ENCODE results near the gene UBASH3A. TPM values are rescaled to one million over a fixed set of nuclear protein-coding genes. Genes with fewer than 3 reads are reported as not detected.

UBASH3A gene
- polyA plus RNA-seq, 1 of the 3 experiments (the other 2 are of a cell fraction) = not detected

GRCh38 chr21:42389449-42389835 lies 14.3 kb upstream of the UBASH3A start (continued):
- TF ChIP-seq EP300 (IDR thresholded peaks at IDR 0.05; ENCODE audit: borderline replicate concordance in 1 of 2, low read depth in 1 of 2, low read length in 1 of 2) = no peak
- TF ChIP-seq MXI1 (IDR thresholded peaks at IDR 0.05; ENCODE audit: low read depth, low read length) = no peak
- TF ChIP-seq TEAD4 (IDR thresholded peaks at IDR 0.05; ENCODE audit: borderline replicate concordance, insufficient read depth) = no peak
- no peak for TF ChIP-seq RFX5 (IDR thresholded peaks at IDR 0.05; ENCODE audit: low read length)
- TF ChIP-seq, protein P1, sequence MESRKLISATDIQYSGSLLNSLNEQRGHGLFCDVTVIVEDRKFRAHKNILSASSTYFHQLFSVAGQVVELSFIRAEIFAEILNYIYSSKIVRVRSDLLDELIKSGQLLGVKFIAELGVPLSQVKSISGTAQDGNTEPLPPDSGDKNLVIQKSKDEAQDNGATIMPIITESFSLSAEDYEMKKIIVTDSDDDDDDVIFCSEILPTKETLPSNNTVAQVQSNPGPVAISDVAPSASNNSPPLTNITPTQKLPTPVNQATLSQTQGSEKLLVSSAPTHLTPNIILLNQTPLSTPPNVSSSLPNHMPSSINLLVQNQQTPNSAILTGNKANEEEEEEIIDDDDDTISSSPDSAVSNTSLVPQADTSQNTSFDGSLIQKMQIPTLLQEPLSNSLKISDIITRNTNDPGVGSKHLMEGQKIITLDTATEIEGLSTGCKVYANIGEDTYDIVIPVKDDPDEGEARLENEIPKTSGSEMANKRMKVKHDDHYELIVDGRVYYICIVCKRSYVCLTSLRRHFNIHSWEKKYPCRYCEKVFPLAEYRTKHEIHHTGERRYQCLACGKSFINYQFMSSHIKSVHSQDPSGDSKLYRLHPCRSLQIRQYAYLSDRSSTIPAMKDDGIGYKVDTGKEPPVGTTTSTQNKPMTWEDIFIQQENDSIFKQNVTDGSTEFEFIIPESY (IDR thresholded peaks at IDR 0.05; ENCODE audit: borderline replicate concordance, low read depth) = no peak
- TF ChIP-seq, protein P2, sequence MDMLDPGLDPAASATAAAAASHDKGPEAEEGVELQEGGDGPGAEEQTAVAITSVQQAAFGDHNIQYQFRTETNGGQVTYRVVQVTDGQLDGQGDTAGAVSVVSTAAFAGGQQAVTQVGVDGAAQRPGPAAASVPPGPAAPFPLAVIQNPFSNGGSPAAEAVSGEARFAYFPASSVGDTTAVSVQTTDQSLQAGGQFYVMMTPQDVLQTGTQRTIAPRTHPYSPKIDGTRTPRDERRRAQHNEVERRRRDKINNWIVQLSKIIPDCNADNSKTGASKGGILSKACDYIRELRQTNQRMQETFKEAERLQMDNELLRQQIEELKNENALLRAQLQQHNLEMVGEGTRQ (IDR thresholded peaks at IDR 0.05; ENCODE audit: borderline replicate concordance, low read depth, low read length) = no peak

GRCh38 chr21:42390193-42390592 lies 13.5 kb upstream of the UBASH3A start:
- Histone ChIP-seq H3K36me3 (replicated peaks in 1 of 2; ENCODE audit: control insufficient read depth in 1 of 2, insufficient read depth in 2 of 2, low read length in 1 of 2) (no peaks in the 10 kb centered on the region), H3K4me1 (ENCODE audit: control insufficient read depth in 1 of 2, insufficient read depth in 2 of 2, low read depth in 1 of 2, low read length in 1 of 2) (no peaks in the 10 kb centered on the region), H3K4me3 (ENCODE audit: low read depth in 2 of 2, low read length in 1 of 2) (no peak overlapping the region), H3K79me2 (ENCODE audit: insufficient read depth) (no peaks in the 10 kb centered on the region), H3K27me3 (ENCODE audit: insufficient read depth) (no peaks in the 10 kb centered on the region), H3K4me2 (no peak overlapping the region), H3K9me3 (no peaks in the 10 kb centered on the region), H3K27ac (ENCODE audit: low read depth in 2 of 2, low read length in 1 of 2) (no peak overlapping the region), H4K20me1 (ENCODE audit: insufficient read depth) (no peaks in the 10 kb centered on the region), H3F3A (replicated peaks; ENCODE audit: insufficient read depth) (no peaks in the 10 kb centered on the region), H2AFZ (ENCODE audit: low read depth) (no peak overlapping the region), H3K9me2 (no peaks in the 10 kb centered on the region), H3K9ac (no peak overlapping the region)
- TF ChIP-seq FOXM1 (IDR thresholded peaks at IDR 0.05; ENCODE audit: low read depth) = no peak
- TF ChIP-seq NFIC (IDR thresholded peaks at IDR 0.05; ENCODE audit: borderline replicate concordance) = no peak
- no peak for TF ChIP-seq JUND (IDR thresholded peaks at IDR 0.05)
- no peak for TF ChIP-seq PBX3 (IDR thresholded peaks at IDR 0.05)
- no peak for TF ChIP-seq TAF1 (IDR thresholded peaks at IDR 0.05; ENCODE audit: borderline replicate concordance, low read depth, low read length)
- no peak for TF ChIP-seq EZH2phosphoT487 (IDR thresholded peaks at IDR 0.05; ENCODE audit: borderline replicate concordance, low read depth)
- TF ChIP-seq, protein P3, sequence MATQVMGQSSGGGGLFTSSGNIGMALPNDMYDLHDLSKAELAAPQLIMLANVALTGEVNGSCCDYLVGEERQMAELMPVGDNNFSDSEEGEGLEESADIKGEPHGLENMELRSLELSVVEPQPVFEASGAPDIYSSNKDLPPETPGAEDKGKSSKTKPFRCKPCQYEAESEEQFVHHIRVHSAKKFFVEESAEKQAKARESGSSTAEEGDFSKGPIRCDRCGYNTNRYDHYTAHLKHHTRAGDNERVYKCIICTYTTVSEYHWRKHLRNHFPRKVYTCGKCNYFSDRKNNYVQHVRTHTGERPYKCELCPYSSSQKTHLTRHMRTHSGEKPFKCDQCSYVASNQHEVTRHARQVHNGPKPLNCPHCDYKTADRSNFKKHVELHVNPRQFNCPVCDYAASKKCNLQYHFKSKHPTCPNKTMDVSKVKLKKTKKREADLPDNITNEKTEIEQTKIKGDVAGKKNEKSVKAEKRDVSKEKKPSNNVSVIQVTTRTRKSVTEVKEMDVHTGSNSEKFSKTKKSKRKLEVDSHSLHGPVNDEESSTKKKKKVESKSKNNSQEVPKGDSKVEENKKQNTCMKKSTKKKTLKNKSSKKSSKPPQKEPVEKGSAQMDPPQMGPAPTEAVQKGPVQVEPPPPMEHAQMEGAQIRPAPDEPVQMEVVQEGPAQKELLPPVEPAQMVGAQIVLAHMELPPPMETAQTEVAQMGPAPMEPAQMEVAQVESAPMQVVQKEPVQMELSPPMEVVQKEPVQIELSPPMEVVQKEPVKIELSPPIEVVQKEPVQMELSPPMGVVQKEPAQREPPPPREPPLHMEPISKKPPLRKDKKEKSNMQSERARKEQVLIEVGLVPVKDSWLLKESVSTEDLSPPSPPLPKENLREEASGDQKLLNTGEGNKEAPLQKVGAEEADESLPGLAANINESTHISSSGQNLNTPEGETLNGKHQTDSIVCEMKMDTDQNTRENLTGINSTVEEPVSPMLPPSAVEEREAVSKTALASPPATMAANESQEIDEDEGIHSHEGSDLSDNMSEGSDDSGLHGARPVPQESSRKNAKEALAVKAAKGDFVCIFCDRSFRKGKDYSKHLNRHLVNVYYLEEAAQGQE (IDR thresholded peaks at IDR 0.05; ENCODE audit: low read depth, low read length) = no peak
- no peak for TF ChIP-seq YY1 (IDR thresholded peaks at IDR 0.05; ENCODE audit: low read depth)
- TF ChIP-seq FOSL2 (IDR thresholded peaks at IDR 0.05; ENCODE audit: borderline replicate concordance, low read depth) = no peak
- no peak for DNase-seq
- WGBS (ENCODE audit: low lambda C conversion rate) = 36% methylated on average over 5 of the region's 5 CpGs
- POLR2A ChIA-PET = no interaction called here
- CTCF ChIA-PET = no interaction called here
